ENCODE measurements around the gene MT1HL1. TPM values are rescaled to one million over a fixed set of nuclear protein-coding genes. Genes with fewer than 3 reads are reported as not detected.

MT1HL1 gene
- polyA plus RNA-seq (2012; ENCODE audit: insufficient read length, low read depth) = not detected

DNA sequence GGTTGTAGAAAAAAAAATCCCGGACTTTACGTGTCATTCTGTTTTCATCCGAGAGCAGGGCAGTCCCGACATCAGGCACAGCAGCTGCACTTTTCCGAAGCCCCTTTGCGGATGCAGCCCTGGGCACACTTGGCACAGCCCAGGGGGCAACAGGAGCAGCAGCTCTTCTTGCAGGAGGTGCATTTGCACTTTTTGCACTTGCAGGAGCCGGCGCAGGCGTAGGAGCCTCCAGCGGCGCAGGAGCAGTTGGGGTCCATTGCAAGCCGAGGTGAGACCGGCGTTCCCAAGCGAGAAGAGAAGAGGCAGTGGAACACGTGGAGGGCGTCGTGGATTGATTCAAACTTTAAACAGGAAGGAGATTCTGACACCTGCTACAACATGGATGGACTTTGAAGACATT is at the start of gene MT1HL1:
TSS of gene MT1HL1 (minus strand) at position 326 of the 400 bp plus-strand sequence. CDS start at position 257, 69 bp downstream.
- TF ChIP-seq, protein P1, sequence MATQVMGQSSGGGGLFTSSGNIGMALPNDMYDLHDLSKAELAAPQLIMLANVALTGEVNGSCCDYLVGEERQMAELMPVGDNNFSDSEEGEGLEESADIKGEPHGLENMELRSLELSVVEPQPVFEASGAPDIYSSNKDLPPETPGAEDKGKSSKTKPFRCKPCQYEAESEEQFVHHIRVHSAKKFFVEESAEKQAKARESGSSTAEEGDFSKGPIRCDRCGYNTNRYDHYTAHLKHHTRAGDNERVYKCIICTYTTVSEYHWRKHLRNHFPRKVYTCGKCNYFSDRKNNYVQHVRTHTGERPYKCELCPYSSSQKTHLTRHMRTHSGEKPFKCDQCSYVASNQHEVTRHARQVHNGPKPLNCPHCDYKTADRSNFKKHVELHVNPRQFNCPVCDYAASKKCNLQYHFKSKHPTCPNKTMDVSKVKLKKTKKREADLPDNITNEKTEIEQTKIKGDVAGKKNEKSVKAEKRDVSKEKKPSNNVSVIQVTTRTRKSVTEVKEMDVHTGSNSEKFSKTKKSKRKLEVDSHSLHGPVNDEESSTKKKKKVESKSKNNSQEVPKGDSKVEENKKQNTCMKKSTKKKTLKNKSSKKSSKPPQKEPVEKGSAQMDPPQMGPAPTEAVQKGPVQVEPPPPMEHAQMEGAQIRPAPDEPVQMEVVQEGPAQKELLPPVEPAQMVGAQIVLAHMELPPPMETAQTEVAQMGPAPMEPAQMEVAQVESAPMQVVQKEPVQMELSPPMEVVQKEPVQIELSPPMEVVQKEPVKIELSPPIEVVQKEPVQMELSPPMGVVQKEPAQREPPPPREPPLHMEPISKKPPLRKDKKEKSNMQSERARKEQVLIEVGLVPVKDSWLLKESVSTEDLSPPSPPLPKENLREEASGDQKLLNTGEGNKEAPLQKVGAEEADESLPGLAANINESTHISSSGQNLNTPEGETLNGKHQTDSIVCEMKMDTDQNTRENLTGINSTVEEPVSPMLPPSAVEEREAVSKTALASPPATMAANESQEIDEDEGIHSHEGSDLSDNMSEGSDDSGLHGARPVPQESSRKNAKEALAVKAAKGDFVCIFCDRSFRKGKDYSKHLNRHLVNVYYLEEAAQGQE (IDR thresholded peaks at IDR 0.05; ENCODE audit: insufficient read depth in 1 of 2, low read depth in 2 of 2, low read length in 2 of 2) = no peak
- TF ChIP-seq FOXP2 (optimal IDR thresholded peaks at IDR 0.05; ENCODE audit: borderline replicate concordance, extremely low read depth, extremely low read length, insufficient read depth) (no peak), POLR2AphosphoS5 (IDR thresholded peaks at IDR 0.05; ENCODE audit: low read depth, low read length) (no peak), TAF1 (IDR thresholded peaks at IDR 0.05; ENCODE audit: borderline replicate concordance, insufficient read depth, low read length) (no peak), SIN3A (IDR thresholded peaks at IDR 0.05; ENCODE audit: borderline replicate concordance, insufficient read depth, low read length) (no peak)

DNA sequence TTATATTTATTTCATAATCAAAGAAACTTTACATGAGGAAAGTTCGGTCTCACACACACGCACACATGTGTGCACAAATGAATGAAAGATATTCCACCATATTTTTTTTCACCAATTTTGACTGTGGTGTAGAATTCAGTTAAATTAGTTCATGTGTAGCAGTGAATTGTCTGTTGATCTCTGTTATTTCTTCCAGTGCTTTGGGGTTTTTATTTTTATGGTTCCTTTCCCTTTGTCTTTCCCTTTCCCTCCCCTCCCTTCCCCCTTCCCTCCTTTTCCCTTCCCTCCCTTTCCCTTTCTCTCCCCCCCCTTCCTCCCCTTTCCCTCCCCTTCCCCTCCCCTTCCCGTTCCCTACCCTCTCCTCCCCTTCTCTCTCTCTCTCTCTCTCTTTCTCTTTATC is 46.7 kb upstream of the MT1HL1 start:
- no peak for TF ChIP-seq SIN3A (IDR thresholded peaks at IDR 0.05; ENCODE audit: borderline replicate concordance, insufficient read depth, low read length)

DNA sequence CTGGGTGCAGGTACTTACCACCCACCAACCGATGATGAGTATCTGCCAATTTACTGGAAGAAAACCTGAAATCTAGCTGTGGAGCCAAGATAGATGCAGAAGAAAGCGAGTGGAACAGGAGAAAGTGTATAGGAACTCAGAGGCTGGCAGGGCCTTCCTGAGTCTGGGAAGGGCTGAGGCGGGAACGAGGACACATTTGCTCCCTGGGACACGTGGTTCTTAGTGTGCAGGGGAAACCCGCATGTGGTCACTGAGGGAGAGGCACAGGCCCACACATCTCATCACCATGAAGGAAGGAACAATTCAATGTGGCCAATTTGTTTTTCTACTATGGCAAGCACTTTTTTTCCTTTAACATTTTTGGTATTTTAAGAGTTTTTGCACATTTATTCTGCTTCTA is 45.9 kb upstream of the MT1HL1 start:
- TF ChIP-seq SIN3A (IDR thresholded peaks at IDR 0.05; ENCODE audit: borderline replicate concordance, insufficient read depth, low read length) (no peak), POLR2AphosphoS5 (IDR thresholded peaks at IDR 0.05; ENCODE audit: low read depth, low read length) (no peak), TAF1 (IDR thresholded peaks at IDR 0.05; ENCODE audit: borderline replicate concordance, insufficient read depth, low read length) (no peak), FOXP2 (optimal IDR thresholded peaks at IDR 0.05; ENCODE audit: borderline replicate concordance, extremely low read depth, extremely low read length, insufficient read depth) (no peak)
- TF ChIP-seq, protein P1 (IDR thresholded peaks at IDR 0.05; ENCODE audit: insufficient read depth in 1 of 2, low read depth in 2 of 2, low read length in 2 of 2) = no peak

GRCh38 chr1:237048803-237049202 is 44.6 kb upstream of the MT1HL1 start:
- TF ChIP-seq, protein P1 (IDR thresholded peaks at IDR 0.05; ENCODE audit: insufficient read depth in 1 of 2, low read depth in 2 of 2, low read length in 2 of 2) = no peak
- TF ChIP-seq FOXP2 (optimal IDR thresholded peaks at IDR 0.05; ENCODE audit: borderline replicate concordance, extremely low read depth, extremely low read length, insufficient read depth) = no peak
- no peak for TF ChIP-seq SIN3A (IDR thresholded peaks at IDR 0.05; ENCODE audit: borderline replicate concordance, insufficient read depth, low read length)
- TF ChIP-seq TAF1 (IDR thresholded peaks at IDR 0.05; ENCODE audit: borderline replicate concordance, insufficient read depth, low read length) = no peak
- no peak for TF ChIP-seq POLR2AphosphoS5 (IDR thresholded peaks at IDR 0.05; ENCODE audit: low read depth, low read length)

- TF ChIP-seq SIN3A (IDR thresholded peaks at IDR 0.05; ENCODE audit: borderline replicate concordance, insufficient read depth, low read length) = no peak
- TF ChIP-seq POLR2AphosphoS5 (IDR thresholded peaks at IDR 0.05; ENCODE audit: low read depth, low read length) = no peak
- TF ChIP-seq FOXP2 (optimal IDR thresholded peaks at IDR 0.05; ENCODE audit: borderline replicate concordance, extremely low read depth, extremely low read length, insufficient read depth) = no peak
- TF ChIP-seq, protein P1 (IDR thresholded peaks at IDR 0.05; ENCODE audit: insufficient read depth in 1 of 2, low read depth in 2 of 2, low read length in 2 of 2) = no peak
- no peak for TF ChIP-seq TAF1 (IDR thresholded peaks at IDR 0.05; ENCODE audit: borderline replicate concordance, insufficient read depth, low read length)
Measured at GRCh38 chr1:237045278-237046016, 41.2 kb upstream of the MT1HL1 start.

All from PFSK-1 (cell line).